SK-N-SH treated with all-trans-retinoic acid at 6 μM for 48 hours (cell line): ENCODE results near the gene ABLIM1.

ENCODE experiments used
- TF ChIP-seq, protein P1 (sequence below): fragments of 250-450 bp; sonication (Bioruptor Pico); IDR thresholded peaks from 2 replicates; pipeline ENCODE4 v1.8.0; 2020; ENCODE audit warnings: mild to moderate bottlenecking, moderate library complexity, borderline replicate concordance
- TF ChIP-seq, protein P2 (sequence below): fragments of 250-450 bp; sonication (Bioruptor Pico); IDR thresholded peaks from 2 replicates; pipeline ENCODE4 v1.5.1; 2020; ENCODE audit warnings: low read depth, mild to moderate bottlenecking, moderate library complexity

DNA sequence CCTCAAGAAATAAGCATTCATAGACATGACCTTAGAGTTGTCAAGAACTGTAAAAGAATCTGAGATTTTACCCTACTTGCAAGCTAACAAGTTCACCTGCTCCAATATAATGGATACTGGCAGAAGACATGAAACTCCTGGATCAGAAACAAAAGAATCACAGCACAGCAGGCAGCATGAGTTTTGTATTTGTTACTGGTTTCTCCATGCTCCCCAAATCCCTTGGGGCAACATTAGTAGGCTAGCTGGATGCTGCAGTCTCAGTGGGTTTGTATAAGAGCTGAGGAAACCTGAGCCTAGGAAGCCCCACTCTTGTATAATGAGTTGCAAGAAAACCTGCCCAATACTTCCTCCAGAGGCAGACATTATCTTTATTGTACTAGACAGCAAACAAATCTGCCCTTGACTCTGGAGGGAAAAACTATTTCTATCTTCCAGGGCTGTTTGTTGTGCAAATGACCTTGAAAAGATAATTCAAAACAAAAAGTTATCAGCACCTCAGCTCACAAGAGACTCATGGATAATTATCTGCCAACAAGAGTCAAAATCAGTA lies 64.8 kb downstream of the ABLIM1 start:
- TF ChIP-seq, protein P1, sequence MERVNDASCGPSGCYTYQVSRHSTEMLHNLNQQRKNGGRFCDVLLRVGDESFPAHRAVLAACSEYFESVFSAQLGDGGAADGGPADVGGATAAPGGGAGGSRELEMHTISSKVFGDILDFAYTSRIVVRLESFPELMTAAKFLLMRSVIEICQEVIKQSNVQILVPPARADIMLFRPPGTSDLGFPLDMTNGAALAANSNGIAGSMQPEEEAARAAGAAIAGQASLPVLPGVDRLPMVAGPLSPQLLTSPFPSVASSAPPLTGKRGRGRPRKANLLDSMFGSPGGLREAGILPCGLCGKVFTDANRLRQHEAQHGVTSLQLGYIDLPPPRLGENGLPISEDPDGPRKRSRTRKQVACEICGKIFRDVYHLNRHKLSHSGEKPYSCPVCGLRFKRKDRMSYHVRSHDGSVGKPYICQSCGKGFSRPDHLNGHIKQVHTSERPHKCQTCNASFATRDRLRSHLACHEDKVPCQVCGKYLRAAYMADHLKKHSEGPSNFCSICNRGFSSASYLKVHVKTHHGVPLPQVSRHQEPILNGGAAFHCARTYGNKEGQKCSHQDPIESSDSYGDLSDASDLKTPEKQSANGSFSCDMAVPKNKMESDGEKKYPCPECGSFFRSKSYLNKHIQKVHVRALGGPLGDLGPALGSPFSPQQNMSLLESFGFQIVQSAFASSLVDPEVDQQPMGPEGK (CRISPR knock-in tag) = no peak
- TF ChIP-seq, protein P2, sequence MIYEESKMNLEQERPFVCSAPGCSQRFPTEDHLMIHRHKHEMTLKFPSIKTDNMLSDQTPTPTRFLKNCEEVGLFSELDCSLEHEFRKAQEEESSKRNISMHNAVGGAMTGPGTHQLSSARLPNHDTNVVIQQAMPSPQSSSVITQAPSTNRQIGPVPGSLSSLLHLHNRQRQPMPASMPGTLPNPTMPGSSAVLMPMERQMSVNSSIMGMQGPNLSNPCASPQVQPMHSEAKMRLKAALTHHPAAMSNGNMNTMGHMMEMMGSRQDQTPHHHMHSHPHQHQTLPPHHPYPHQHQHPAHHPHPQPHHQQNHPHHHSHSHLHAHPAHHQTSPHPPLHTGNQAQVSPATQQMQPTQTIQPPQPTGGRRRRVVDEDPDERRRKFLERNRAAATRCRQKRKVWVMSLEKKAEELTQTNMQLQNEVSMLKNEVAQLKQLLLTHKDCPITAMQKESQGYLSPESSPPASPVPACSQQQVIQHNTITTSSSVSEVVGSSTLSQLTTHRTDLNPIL (CRISPR knock-in tag) = no peak
